Measurements from ENCODE around the gene TNFAIP3.

DNA sequence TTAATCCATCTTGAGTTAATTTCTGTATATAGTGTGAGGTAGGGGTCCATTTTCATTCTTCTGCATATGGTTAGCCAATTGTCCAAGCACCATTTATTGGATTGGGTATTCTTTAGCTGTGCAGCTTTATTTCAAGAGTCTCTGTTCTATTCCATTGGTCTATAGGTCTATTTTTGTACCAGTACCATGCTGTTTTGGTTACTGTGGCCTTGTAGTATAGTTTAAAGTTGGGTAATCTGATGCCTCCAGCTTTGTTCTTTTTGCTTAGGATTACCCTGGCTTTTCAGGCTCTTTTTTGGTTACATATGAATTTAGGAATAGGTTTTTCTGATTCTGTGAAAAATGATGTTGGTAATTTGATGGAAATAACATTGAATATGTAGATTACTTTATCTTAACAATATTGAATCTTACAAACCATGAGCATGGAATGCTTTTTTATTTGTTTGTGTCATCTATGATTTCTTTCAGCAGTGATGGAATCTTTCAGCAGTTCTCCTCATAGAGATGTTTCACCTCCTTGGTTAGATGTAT is 47.0 kb downstream of the TNFAIP3 start:
- TF ChIP-seq RXRA (IDR thresholded peaks at IDR 0.05; ENCODE audit: insufficient read depth, low read depth, low read length) (no peak), SP1 (IDR thresholded peaks at IDR 0.05; ENCODE audit: low read depth, low read length) (no peak)
